IPS-20b (cell line): ENCODE data around the gene CACNG7.

ENCODE experiments used
- H3K27ac ChIP-seq: one replicate; pipeline ENCODE4 v1.5.1; 2013; ENCODE audit warnings: low read length
- H3K27me3 ChIP-seq: 2 replicates; pipeline ENCODE4 v1.6.1; 2013; ENCODE audit warnings: mild to moderate bottlenecking, low read length, inconsistent platforms; ENCODE audit not compliant: insufficient read depth
- H3K36me3 ChIP-seq: 2 replicates; pipeline ENCODE4 v1.6.1; 2013; ENCODE audit warnings: low read depth, mild to moderate bottlenecking, inconsistent platforms, low read length, moderate library complexity; ENCODE audit not compliant: insufficient read depth
- H3K4me1 ChIP-seq: 2 replicates; pipeline ENCODE4 v1.6.1; 2013; ENCODE audit warnings: mild to moderate bottlenecking, control low read depth, inconsistent platforms, low read length, moderate library complexity; ENCODE audit not compliant: insufficient read depth
- H3K4me3 ChIP-seq: 2 replicates; pipeline ENCODE4 v1.5.1; 2013; ENCODE audit warnings: mild to moderate bottlenecking, low read length, inconsistent platforms
- H3K9ac ChIP-seq: 2 replicates; pipeline ENCODE4 v1.6.1; 2013; ENCODE audit warnings: low read depth, mild to moderate bottlenecking, inconsistent platforms, low read length, moderate library complexity
- H3K9me3 ChIP-seq: 2 replicates; pipeline ENCODE4 v1.6.1; 2013; ENCODE audit warnings: mild to moderate bottlenecking, low read depth, low read length, inconsistent platforms; ENCODE audit not compliant: insufficient read depth

The CACNG7 gene

DNA sequence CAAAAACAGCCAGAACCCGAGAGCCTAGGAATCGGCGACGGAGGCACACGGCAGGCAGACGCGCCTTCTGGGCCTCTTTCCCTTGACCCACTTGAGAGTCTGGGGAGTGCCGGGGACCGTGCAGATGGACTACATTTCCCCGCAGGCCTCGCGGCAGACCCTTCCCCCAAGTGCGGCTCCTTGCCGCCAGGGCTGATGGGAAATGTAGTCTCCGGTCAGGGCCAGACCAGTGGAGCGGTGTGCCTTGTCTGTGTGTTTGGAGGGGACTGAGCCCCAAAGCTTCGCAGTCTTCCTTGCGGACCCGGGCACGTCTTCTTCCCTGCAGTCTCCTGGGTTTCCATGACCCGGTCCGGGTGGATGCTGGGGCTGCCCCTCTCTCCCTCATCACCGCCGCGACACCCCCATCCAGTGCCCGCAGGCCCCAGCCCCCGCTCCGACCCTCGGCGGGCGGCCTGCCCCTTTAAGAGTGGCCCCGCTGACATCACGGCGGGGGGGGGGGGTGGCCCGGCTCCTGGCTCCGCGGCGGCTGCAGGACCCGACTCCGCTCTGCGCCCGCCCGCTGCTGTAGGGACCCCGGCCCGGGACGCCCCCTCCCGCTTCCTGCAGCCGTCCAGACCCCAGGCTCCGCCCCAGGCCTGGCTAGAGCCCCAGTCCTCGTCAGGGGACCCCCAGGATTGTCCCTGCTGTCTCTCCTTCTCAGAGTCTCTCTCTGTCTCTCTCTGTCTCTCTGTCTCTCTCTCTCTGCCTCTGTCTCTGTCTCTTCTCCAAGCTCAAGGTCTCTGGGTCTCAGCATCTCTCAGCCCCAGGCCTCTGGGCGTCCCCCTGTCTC, 758 bp upstream of the CACNG7 start:
- no peaks in the 10 kb centered on the region for H3K9me3 ChIP-seq
- no peaks in the 10 kb centered on the region for H3K36me3 ChIP-seq
- H3K4me1 ChIP-seq, result peaks cover 9% of the 10 kb centered on the region; the same call in 1 of the 2 replicates
- peaks cover 79% of the 10 kb centered on the region for H3K27me3 ChIP-seq
- H3K9ac ChIP-seq, result peak overlapping the region; percentile 67; the same call in 1 of the 2 replicates
- H3K27ac ChIP-seq, result peak overlapping the region; percentile 35
- peak overlapping the region; percentile 73 for H3K4me3 ChIP-seq

DNA sequence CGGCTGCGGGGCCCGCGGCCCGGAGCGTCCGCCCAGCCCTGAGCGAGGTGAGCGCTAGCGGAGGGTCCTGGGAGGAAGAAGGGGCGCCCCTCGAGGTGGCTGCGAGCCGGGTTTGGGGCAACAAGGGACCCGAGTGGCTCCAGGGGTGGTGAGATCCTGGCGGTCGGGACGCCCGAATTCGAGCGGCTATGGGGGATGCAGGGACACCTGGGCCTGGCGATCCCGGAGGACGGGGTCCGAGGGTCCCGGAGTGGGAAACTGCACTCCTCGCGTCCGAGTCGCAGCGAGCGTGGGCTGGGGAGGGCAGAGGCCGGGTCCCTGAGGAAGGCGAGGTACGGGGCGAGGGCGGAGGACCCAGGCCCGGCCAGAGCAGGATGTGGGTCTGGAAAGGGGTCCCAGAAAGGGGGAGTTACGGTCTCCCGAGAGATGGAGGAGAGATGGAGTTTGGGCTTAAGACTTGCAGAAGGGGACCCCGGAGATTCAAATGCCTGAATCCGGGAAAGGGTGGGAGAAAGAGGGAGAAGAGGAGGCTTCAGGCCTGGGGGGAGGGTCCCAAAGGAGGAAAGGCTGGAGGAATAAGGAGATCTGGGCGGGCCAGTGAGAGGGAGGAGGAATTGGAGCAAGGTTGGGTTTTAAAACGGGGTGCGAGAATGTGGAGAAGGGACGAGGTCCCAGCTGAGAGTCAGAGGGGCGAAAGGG, 542 bp downstream of the CACNG7 start:
- Histone ChIP-seq H3K27ac (no peak overlapping the region), H3K9ac (peak overlapping the region; percentile 68; the same call in 1 of the 2 replicates), H3K27me3 (peaks cover 73% of the 10 kb centered on the region), H3K4me1 (peaks cover 9% of the 10 kb centered on the region; the same call in 1 of the 2 replicates), H3K4me3 (peak overlapping the region; percentile 87), H3K36me3 (no peaks in the 10 kb centered on the region; the same call in 1 of the 2 replicates), H3K9me3 (no peaks in the 10 kb centered on the region)

GRCh38 chr19:53910170-53910518, 1.1 kb downstream of the CACNG7 start:
- peaks cover 9% of the 10 kb centered on the region; the same call in 1 of the 2 replicates for H3K4me1 ChIP-seq
- no peaks in the 10 kb centered on the region for H3K9me3 ChIP-seq
- peak overlapping the region; percentile 87 for H3K4me3 ChIP-seq
- H3K9ac ChIP-seq, result peak overlapping the region; percentile 68; the same call in 1 of the 2 replicates
- peaks cover 68% of the 10 kb centered on the region for H3K27me3 ChIP-seq
- H3K36me3 ChIP-seq, result no peaks in the 10 kb centered on the region; the same call in 1 of the 2 replicates
- no peak overlapping the region for H3K27ac ChIP-seq

GRCh38 chr19:53912653-53913052, 3.6 kb downstream of the CACNG7 start:
- no peaks in the 10 kb centered on the region for H3K9me3 ChIP-seq
- peaks cover 9% of the 10 kb centered on the region; the same call in 1 of the 2 replicates for H3K4me1 ChIP-seq
- H3K36me3 ChIP-seq, result peaks cover 20% of the 10 kb centered on the region; the same call in 1 of the 2 replicates
- no peak overlapping the region for H3K9ac ChIP-seq
- peaks cover 43% of the 10 kb centered on the region for H3K27me3 ChIP-seq
- H3K4me3 ChIP-seq, result no peak overlapping the region
- no peak overlapping the region for H3K27ac ChIP-seq

DNA sequence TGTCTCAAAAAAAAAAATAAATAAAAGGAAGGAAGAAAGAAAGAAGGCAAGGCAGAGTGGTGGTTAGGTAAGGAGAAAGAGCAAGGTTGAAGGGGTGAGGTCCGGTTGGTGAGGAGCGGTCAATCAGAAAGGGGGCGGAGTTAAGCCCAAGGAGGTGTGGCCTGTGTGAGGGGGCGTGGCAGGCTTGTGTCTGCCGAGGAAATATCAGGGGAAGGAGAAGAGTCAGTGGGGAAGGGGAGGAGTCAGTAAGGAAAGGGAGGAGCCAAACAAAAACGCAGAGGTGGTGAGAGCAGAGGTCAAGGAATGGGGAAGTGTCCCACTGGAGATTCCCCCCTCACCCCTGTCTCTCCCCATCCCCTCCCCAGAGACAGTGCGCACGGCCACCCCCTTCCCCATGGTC, 5.9 kb downstream of the CACNG7 start:
- Histone ChIP-seq H3K27me3 (peaks cover 23% of the 10 kb centered on the region), H3K9me3 (no peaks in the 10 kb centered on the region), H3K36me3 (peaks cover 29% of the 10 kb centered on the region), H3K4me3 (no peak overlapping the region), H3K27ac (no peak overlapping the region), H3K9ac (no peak overlapping the region), H3K4me1 (peaks cover 5% of the 10 kb centered on the region; the same call in 1 of the 2 replicates)

GRCh38 chr19:53916004-53916403, 6.9 kb downstream of the CACNG7 start:
- no peak overlapping the region for H3K27ac ChIP-seq

GRCh38 chr19:53917356-53917755, 8.3 kb downstream of the CACNG7 start:
- Histone ChIP-seq H3K27ac (no peak overlapping the region), H3K36me3 (peaks cover 29% of the 10 kb centered on the region), H3K4me3 (no peak overlapping the region), H3K27me3 (no peaks in the 10 kb centered on the region), H3K9ac (no peak overlapping the region), H3K9me3 (no peaks in the 10 kb centered on the region), H3K4me1 (no peaks in the 10 kb centered on the region)

More at GRCh38 chr19:53916004-53916403, 6.9 kb downstream of the CACNG7 start:
- Histone ChIP-seq H3K4me1 (no peaks in the 10 kb centered on the region), H3K9ac (no peak overlapping the region), H3K9me3 (no peaks in the 10 kb centered on the region), H3K4me3 (no peak overlapping the region), H3K36me3 (peaks cover 29% of the 10 kb centered on the region), H3K27me3 (peaks cover 13% of the 10 kb centered on the region)

DNA sequence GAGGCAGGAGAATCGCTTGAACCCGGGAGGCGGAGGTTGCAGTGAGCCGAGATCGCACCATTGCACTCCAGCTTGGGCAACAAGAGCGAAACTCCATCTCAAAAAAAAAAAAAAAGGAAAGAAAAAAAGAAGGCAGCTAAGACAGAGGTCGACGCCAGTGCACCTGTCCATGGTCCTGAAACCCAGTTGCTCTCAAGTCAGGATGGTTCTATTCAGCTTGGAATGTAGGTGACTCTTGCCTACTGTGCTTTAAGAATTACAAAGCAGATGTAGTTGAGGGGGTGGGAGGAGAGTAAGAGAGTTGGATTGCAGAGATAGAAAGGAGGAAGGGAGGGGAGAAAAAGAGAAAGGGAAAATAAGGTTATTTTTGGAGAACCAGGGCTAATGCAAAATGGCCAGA, 18.7 kb downstream of the CACNG7 start:
- Histone ChIP-seq H3K4me3 (peak overlapping the region; percentile 25; the same call in 1 of the 2 replicates), H3K9me3 (no peaks in the 10 kb centered on the region), H3K36me3 (peaks cover 10% of the 10 kb centered on the region; the same call in 1 of the 2 replicates), H3K27ac (no peak overlapping the region), H3K9ac (no peak overlapping the region), H3K27me3 (no peaks in the 10 kb centered on the region), H3K4me1 (peaks cover 2% of the 10 kb centered on the region; the same call in 1 of the 2 replicates)

DNA sequence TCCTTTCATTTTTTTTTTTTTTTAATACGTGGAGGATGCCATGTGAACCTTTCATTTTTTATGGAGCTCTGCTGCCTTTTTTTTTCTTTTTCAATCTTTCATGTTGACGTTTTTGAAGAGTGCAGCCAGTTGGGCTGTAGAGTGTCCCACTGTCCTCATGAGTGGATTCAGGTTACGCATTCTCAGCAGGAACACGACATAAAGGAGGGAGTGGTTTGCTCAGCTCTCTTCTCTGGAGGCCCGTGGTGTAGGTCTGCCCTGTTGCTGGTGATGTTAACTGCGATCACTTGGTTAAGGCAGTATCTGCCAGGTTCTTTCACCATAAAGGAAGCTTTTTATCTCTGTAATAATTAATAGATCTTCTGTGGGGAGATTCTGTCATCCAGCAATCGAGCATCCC, 27.0 kb downstream of the CACNG7 start:
- no peaks in the 10 kb centered on the region for H3K9me3 ChIP-seq
- H3K27ac ChIP-seq, result no peak overlapping the region
- H3K9ac ChIP-seq, result no peak overlapping the region
- H3K4me3 ChIP-seq, result no peak overlapping the region
- no peaks in the 10 kb centered on the region; the same call in 1 of the 2 replicates for H3K4me1 ChIP-seq
- no peaks in the 10 kb centered on the region for H3K27me3 ChIP-seq
- peaks cover 5% of the 10 kb centered on the region; the same call in 1 of the 2 replicates for H3K36me3 ChIP-seq

DNA sequence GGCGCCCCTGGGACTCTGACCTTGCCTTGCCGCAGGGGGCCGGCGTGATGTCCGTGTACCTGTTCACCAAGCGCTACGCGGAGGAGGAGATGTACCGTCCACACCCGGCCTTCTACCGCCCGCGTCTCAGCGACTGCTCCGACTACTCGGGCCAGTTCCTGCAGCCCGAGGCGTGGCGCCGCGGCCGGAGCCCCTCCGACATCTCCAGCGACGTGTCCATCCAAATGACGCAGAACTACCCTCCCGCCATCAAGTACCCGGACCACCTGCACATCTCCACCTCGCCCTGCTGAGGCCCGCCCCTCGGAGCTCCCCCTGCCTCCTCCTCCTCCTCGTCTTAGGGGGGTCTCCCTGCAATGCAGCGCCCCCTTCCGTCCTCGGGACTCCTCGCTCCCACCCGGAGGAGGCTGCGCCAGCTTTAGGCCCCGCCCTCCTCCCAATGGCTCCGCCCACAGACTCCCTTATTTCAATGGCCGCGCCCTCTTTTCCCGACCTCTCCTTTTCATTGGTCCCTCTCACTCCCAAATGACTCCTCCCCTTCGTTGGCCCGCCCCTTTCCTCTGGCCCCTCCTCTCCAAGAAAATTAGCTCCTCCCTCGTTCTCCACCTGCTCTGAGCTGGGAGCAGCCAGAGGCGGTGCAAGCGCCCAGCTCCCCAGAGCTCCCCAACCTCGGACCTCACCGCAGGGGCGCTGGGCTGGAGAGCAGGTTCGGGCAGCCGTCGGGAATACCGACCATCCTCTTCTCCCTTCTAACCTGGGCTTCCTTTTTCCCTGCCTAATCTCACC, 33.1 kb downstream of the CACNG7 start:
- no peaks in the 10 kb centered on the region for H3K9me3 ChIP-seq
- no peaks in the 10 kb centered on the region for H3K36me3 ChIP-seq
- peaks cover 15% of the 10 kb centered on the region for H3K27me3 ChIP-seq
- peak overlapping the region; percentile 25 for H3K27ac ChIP-seq
- H3K4me1 ChIP-seq, result peaks cover 5% of the 10 kb centered on the region; the same call in 1 of the 2 replicates
- peak overlapping the region; percentile 95 for H3K4me3 ChIP-seq
- peak overlapping the region; percentile 83 for H3K9ac ChIP-seq

DNA sequence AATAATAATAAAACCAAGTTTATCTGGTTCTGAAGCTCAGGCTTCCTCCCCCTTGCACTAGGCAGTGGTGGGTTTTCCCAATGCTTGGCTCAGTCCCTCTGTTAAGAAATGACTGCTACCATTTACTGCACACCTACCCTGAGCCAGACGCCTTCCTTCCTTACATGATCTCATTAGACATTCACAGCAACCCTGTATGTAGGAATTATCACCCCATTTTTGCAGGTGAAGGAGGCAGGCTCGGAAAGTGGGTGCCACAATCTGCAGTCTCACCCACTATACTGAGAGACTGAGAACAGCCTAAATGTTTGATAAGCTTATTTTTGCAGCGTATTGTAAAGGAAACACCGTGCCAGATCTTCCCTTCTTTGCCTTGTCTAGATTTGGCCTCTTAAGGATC, 35.3 kb downstream of the CACNG7 start:
- H3K9me3 ChIP-seq, result no peaks in the 10 kb centered on the region
- H3K27me3 ChIP-seq, result peaks cover 15% of the 10 kb centered on the region
- peaks cover 5% of the 10 kb centered on the region; the same call in 1 of the 2 replicates for H3K4me1 ChIP-seq
- H3K27ac ChIP-seq, result no peak overlapping the region
- H3K36me3 ChIP-seq, result no peaks in the 10 kb centered on the region
- H3K9ac ChIP-seq, result no peak overlapping the region
- H3K4me3 ChIP-seq, result no peak overlapping the region
